BJ (cell line): ENCODE results near the gene ALG12. TPM values are rescaled to one million over a fixed set of nuclear protein-coding genes. Genes with fewer than 3 reads are reported as not detected.

Source experiments
- CTCF ChIA-PET: fragments of 350-600 bp; formaldehyde crosslinking; extraction: SDS; loops from one replicate; lab custom pipeline; 2021; ENCODE audit warnings: antibody characterized with exemption, inconsistent platforms; lab: Yijun Ruan, JAX
- POLR2A ChIA-PET: fragments of 300-600 bp; sonication (Branson Sonifier 250); formaldehyde crosslinking; extraction: SDS; loops from one replicate; lab custom pipeline; 2021; ENCODE audit warnings: antibody characterized with exemption; lab: Charles Lee
- DNase-seq: peaks from one replicate; pipeline ENCODE4 v3.0.0-alpha.2; 2011; ENCODE audit warnings: low read depth
- H3K27me3 ChIP-seq: 2 replicates; pipeline ENCODE4 v1.6.0; 2011; ENCODE audit warnings: low read length; ENCODE audit not compliant: control insufficient read depth, insufficient read depth
- H3K36me3 ChIP-seq: 2 replicates; pipeline ENCODE4 v1.5.1; 2011; ENCODE audit warnings: low read length; ENCODE audit not compliant: control insufficient read depth, insufficient read depth
- H3K4me3 ChIP-seq: 2 replicates; pipeline ENCODE4 v1.5.1; 2011; ENCODE audit warnings: low read depth, mild to moderate bottlenecking, control low read depth, low read length
- polyA plus RNA-seq: library from polyadenylated mRNA; depleted of rRNA; stranded (reverse); fragments of >200 nt; gene quantifications from 2 replicates; pipeline ENCODE4 v1.2.3, GENCODE V29; 2011
- TF ChIP-seq, protein P1 (sequence below): IDR thresholded peaks from 2 replicates; pipeline ENCODE4 v1.5.1; 2011; ENCODE audit warnings: low read depth, mild to moderate bottlenecking, control low read depth, inconsistent platforms, low read length, moderate library complexity; ENCODE audit not compliant: insufficient read depth

Gene ALG12
- polyA plus RNA-seq, 1 experiment, result 7.9 TPM

DNA sequence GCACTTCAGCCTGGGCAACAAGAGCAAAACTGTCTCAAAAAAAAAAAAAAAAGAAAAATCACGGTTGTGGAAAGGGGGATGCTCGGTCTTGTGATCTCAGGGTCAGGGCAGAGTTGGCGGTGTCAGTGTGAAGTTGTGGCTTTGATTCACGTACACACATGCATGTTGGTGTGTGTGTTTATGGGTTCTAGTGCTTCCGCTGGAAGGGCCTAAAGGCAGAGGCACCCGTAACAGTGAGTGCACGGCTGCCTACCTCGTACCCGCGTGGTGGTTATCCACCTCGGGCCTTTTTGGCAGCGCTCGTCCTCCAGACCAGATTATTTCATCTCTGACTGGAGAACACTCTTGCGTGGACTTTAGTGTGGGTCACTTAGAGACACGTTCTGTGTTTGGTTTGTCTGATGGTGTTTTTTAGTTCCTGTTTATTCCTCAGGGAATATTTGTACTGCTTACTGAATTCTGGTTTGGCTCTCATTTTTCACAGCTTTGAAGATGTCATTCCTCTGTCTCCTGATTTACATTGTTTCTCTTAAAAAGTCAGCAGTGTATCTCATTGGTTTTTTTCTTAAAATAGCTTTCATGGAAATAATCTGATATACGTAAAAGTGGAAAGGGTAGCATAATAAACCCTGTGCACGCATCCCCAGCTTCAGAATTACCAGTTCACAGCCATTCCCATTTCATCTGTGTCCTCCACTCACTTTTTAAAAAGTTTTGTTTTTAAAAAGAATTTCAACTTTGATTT, 49.0 kb downstream of the ALG12 start:
- Histone ChIP-seq H3K4me3 (no peak overlapping the region), H3K36me3 (no peaks in the 10 kb centered on the region), H3K27me3 (no peaks in the 10 kb centered on the region)
- TF ChIP-seq, protein P1, sequence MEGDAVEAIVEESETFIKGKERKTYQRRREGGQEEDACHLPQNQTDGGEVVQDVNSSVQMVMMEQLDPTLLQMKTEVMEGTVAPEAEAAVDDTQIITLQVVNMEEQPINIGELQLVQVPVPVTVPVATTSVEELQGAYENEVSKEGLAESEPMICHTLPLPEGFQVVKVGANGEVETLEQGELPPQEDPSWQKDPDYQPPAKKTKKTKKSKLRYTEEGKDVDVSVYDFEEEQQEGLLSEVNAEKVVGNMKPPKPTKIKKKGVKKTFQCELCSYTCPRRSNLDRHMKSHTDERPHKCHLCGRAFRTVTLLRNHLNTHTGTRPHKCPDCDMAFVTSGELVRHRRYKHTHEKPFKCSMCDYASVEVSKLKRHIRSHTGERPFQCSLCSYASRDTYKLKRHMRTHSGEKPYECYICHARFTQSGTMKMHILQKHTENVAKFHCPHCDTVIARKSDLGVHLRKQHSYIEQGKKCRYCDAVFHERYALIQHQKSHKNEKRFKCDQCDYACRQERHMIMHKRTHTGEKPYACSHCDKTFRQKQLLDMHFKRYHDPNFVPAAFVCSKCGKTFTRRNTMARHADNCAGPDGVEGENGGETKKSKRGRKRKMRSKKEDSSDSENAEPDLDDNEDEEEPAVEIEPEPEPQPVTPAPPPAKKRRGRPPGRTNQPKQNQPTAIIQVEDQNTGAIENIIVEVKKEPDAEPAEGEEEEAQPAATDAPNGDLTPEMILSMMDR, result no peak
- ChIA-PET CTCF (interaction anchor here (1.0 to 1.5 kb wide), 2 partner anchors 11 to 12 kb away, joined by 4 read pairs; no protein-coding TSS in a partner anchor), POLR2A (no interaction called here)
- DNase-seq, result no peak

DNA sequence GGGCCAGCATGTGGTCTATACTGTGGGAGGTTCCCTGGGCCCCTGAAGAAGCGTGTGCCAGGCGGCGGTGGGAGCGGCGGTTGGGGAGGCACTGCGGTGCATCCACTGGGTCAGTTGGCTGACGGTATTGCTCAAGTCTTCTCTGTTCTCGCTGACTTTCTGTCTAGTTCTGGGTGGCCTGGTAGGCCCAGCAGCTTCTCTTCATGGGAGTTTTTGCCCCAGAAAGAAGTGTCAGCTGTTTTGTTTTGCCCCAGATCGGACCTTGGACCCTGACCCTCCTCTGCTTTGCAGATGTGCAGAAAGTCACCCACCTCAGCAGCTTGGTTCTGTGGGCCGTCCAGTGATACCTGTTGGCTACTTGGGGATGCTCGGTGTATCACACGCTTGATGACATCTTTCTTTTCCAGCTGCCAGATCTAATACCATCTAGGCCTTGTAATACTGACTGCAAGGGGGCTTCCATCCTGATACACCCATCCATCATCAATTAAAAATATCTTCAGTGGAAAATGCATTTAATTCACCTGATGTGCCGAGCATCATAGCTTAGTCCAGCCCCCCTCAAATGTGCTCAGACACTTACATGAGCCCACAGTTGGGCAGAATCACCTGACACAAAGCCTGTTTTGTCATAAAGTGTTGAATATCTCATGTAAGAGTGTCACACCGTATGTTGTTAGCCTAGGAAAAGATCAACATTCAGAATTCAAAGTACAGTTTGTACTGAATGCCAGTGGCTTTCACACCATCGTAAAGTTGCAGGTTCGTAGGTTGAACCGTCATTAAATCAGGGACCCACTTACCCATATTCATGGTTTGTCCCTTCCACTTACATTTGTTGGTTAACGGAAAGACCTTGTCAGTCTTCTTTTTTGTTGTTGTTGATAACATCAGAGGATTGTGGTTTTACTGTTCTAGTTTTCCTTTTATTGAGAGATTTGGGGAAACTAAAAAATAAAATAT, 50.7 kb downstream of the ALG12 start:
- DNase-seq, result no peak
- Histone ChIP-seq H3K4me3 (no peak overlapping the region), H3K36me3 (no peaks in the 10 kb centered on the region), H3K27me3 (no peaks in the 10 kb centered on the region)
- ChIA-PET POLR2A (no interaction called here), CTCF (interaction anchor here (1.5 kb wide), 1 partner anchor 10 kb away, joined by 4 read pairs; no protein-coding TSS in a partner anchor)
- TF ChIP-seq, protein P1, result no peak

DNA sequence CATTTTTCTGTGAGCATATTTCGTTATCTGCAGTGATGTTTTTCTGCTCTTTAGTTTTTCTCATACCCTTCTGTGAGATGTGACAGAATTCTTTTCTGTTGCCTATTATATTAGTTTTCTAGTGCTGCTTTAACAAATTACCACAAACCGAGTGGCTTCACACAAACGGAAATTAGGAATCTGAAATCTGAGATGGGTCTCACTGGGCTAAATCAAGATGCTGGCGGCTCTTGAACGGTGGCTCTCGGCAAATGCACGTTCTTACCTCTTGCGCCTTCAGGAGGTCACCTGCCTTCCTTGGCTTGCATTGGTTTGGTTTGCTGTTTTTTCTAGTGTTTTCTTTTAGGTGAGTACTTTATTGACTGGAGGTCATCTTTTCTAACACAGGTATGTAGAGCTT, 51.6 kb downstream of the ALG12 start:
- DNase-seq, result no peak
- Histone ChIP-seq H3K4me3 (no peak overlapping the region), H3K36me3 (no peaks in the 10 kb centered on the region), H3K27me3 (no peaks in the 10 kb centered on the region)
- TF ChIP-seq, protein P1, result no peak
- CTCF ChIA-PET, result no interaction called here
- POLR2A ChIA-PET, result no interaction called here

DNA sequence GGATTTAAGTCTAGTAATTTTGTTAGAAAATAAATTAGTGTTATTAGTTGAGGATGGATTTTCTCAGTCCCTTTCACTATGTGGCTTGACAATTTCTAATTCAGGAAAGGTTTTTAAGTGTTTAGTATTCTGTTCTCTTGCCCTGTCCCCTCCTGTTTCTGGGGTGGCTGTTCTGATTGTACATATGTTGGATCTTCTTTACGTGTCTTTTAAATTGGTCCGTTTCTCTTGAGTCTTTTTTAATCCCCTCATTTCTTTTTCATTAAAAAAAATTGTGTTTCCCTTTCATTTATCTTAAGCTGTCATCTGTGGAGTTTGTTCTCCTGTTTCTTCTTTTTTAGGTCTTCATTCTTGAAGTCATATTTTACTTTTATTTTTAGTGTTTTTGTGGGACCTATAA, 52.1 kb downstream of the ALG12 start:
- Histone ChIP-seq H3K4me3 (no peak overlapping the region), H3K27me3 (no peaks in the 10 kb centered on the region), H3K36me3 (no peaks in the 10 kb centered on the region)
- no peak for DNase-seq
- TF ChIP-seq, protein P1, result no peak
- CTCF ChIA-PET, result no interaction called here
- POLR2A ChIA-PET, result no interaction called here

DNA sequence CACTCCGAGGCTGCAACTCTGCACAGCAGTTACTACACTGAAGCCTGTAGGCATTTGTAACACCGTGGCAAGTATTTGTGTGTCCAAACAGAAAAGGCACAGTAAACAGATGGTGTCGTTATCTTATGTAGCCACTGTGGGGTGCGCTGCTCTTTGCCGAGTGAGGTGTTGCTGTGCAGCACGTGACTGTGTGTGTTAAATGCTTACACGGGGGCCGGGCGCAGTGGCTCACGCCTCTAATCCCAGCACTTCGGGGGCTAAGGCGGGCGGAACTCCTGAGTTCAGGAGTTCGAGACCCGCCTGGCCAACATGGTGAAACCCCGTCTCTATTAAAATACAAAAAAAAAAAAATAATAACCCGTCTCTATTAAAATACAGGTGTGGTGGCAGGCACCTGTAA, 53.1 kb downstream of the ALG12 start:
- ChIA-PET POLR2A (no interaction called here), CTCF (no interaction called here)
- DNase-seq, result no peak
- H3K36me3 ChIP-seq, result no peaks in the 10 kb centered on the region
- no peak overlapping the region for H3K4me3 ChIP-seq
- TF ChIP-seq, protein P1, result no peak
- no peaks in the 10 kb centered on the region for H3K27me3 ChIP-seq
